ENCODE results near the gene BPIFB3. TPM values are rescaled to one million over a fixed set of nuclear protein-coding genes. Genes with fewer than 3 reads are reported as not detected.
A peak's percentile ranks its signal among the peaks of the same experiment; 100 is the strongest.

Gene BPIFB3
- total RNA-seq, 1 experiment from 2014 or later, result not detected

GRCh38 chr20:33013701-33014326 is 39.9 kb upstream of the BPIFB3 start:
- Mint-ChIP-seq H3K27ac (no peak overlapping the region), H3K36me3 (no peaks in the 10 kb centered on the region), H3K4me1 (peaks cover 16% of the 10 kb centered on the region; the same call in 1 of the 2 replicates), H3K9me3 (no peaks in the 10 kb centered on the region), H3K4me3 (no peak overlapping the region), H3K27me3 (ENCODE audit: low read depth) (no peaks in the 10 kb centered on the region)
- no peak for TF ChIP-seq NR2C2 (CRISPR knock-in tag; IDR thresholded peaks at IDR 0.05)
- TF ChIP-seq AR (CRISPR knock-in tag; IDR thresholded peaks at IDR 0.05), result no peak
- TF ChIP-seq IRF1 (CRISPR knock-in tag; IDR thresholded peaks at IDR 0.05), result no peak
- no peak for TF ChIP-seq ATF1 (CRISPR knock-in tag; IDR thresholded peaks at IDR 0.05)
- no peak for TF ChIP-seq FOXP1 (CRISPR knock-in tag; IDR thresholded peaks at IDR 0.05; ENCODE audit: borderline replicate concordance)
- no peak for TF ChIP-seq ATF6 (CRISPR knock-in tag; IDR thresholded peaks at IDR 0.05)
- no peak for TF ChIP-seq ZBTB21 (CRISPR knock-in tag; IDR thresholded peaks at IDR 0.05; ENCODE audit: borderline replicate concordance)
- no peak for TF ChIP-seq ZNF281 (CRISPR knock-in tag; IDR thresholded peaks at IDR 0.05)
- no peak for TF ChIP-seq FOXJ3 (CRISPR knock-in tag; IDR thresholded peaks at IDR 0.05; ENCODE audit: borderline replicate concordance)
- no peak for TF ChIP-seq TP53 (CRISPR knock-in tag; IDR thresholded peaks at IDR 0.05)
- TF ChIP-seq NFYB (CRISPR knock-in tag; conservative IDR thresholded peaks at IDR 0.05; ENCODE audit: low read depth), result no peak
- POLR2A ChIA-PET, result no interaction called here
- CTCF ChIA-PET, result interaction anchor here (0.9 to 5.6 kb wide), 5 partner anchors 8 to 120 kb away, joined by 4 to 34 read pairs (median 7); partner anchors contain the start of gene SUN5
- ATAC-seq (no peak), DNase-seq (ENCODE audit: low spot score) (no peak)

GRCh38 chr20:33014336-33015113 is 39.2 kb upstream of the BPIFB3 start:
- Mint-ChIP-seq H3K4me1 (peaks cover 16% of the 10 kb centered on the region; the same call in 1 of the 2 replicates), H3K4me3 (no peak overlapping the region), H3K36me3 (no peaks in the 10 kb centered on the region), H3K27me3 (ENCODE audit: low read depth) (no peaks in the 10 kb centered on the region), H3K27ac (no peak overlapping the region), H3K9me3 (no peaks in the 10 kb centered on the region)
- DNase-seq (ENCODE audit: low spot score), result no peak
- ChIA-PET POLR2A (no interaction called here), CTCF (interaction anchor here (1.6 to 5.6 kb wide), 4 partner anchors 9 to 120 kb away, joined by 6 to 34 read pairs (median 8); partner anchors contain the start of gene SUN5)
- ATAC-seq, result peak; percentile 33; the same call in 1 of the 2 replicates
- no peak for TF ChIP-seq FOXK1 (CRISPR knock-in tag; IDR thresholded peaks at IDR 0.05)
- no peak for TF ChIP-seq ZMAT4 (CRISPR knock-in tag; IDR thresholded peaks at IDR 0.05)
- no peak for TF ChIP-seq NR2C2 (CRISPR knock-in tag; IDR thresholded peaks at IDR 0.05)
- TF ChIP-seq ESRRA (CRISPR knock-in tag; IDR thresholded peaks at IDR 0.05; ENCODE audit: borderline replicate concordance), result no peak
- no peak for TF ChIP-seq MYBL2 (CRISPR knock-in tag; IDR thresholded peaks at IDR 0.05)
- TF ChIP-seq GRHL2 (CRISPR knock-in tag; IDR thresholded peaks at IDR 0.05; ENCODE audit: insufficient replicate concordance, severe bottlenecking), result no peak
- no peak for TF ChIP-seq SMAD4 (CRISPR knock-in tag; IDR thresholded peaks at IDR 0.05)
- TF ChIP-seq PRDM15 (CRISPR knock-in tag; IDR thresholded peaks at IDR 0.05), result no peak
- no peak for TF ChIP-seq NFYB (CRISPR knock-in tag; conservative IDR thresholded peaks at IDR 0.05; ENCODE audit: low read depth)
- TF ChIP-seq ZBTB21 (CRISPR knock-in tag; IDR thresholded peaks at IDR 0.05; ENCODE audit: borderline replicate concordance), result no peak
- TF ChIP-seq FOXP1 (CRISPR knock-in tag; IDR thresholded peaks at IDR 0.05; ENCODE audit: borderline replicate concordance), result no peak

Data from WTC11 (cell line).